ENCODE results near the gene ITIH5. TPM values are rescaled to one million over a fixed set of nuclear protein-coding genes. Genes with fewer than 3 reads are reported as not detected.

Gene ITIH5
- polyA plus RNA-seq, 1 donor from 2014 or later, result 0.28 TPM

DNA sequence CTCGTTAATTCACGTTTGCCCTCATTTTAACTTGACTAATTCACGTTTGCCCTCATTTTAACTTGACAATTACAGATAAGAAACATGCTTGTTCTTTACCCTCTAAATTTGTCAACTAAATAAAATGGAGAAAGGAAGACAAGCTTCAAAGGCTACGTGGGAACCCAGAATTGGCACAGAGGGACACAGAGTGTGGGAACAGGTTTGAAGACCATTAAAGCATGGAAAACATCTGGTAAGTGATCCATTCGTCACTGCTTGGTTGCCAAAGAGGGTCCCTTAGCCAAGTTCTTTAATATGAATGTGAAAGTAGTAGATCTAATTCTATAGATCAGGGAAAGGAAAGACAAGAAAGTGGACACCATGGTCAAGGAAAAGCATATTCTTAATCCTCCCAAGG is 57.2 kb downstream of the ITIH5 start:
- no peaks in the 10 kb centered on the region for H3K9me2 ChIP-seq (ENCODE audit: insufficient read depth, low read length)
- TF ChIP-seq, protein P1, sequence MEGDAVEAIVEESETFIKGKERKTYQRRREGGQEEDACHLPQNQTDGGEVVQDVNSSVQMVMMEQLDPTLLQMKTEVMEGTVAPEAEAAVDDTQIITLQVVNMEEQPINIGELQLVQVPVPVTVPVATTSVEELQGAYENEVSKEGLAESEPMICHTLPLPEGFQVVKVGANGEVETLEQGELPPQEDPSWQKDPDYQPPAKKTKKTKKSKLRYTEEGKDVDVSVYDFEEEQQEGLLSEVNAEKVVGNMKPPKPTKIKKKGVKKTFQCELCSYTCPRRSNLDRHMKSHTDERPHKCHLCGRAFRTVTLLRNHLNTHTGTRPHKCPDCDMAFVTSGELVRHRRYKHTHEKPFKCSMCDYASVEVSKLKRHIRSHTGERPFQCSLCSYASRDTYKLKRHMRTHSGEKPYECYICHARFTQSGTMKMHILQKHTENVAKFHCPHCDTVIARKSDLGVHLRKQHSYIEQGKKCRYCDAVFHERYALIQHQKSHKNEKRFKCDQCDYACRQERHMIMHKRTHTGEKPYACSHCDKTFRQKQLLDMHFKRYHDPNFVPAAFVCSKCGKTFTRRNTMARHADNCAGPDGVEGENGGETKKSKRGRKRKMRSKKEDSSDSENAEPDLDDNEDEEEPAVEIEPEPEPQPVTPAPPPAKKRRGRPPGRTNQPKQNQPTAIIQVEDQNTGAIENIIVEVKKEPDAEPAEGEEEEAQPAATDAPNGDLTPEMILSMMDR (IDR thresholded peaks at IDR 0.05; ENCODE audit: poor library complexity, severe bottlenecking), result no peak
- TF ChIP-seq POLR2AphosphoS5 (IDR thresholded peaks at IDR 0.05), result no peak
- no peak for TF ChIP-seq SMC3 (conservative IDR thresholded peaks at IDR 0.05; ENCODE audit: poor library complexity)
- no peak for TF ChIP-seq TAF1 (IDR thresholded peaks at IDR 0.05; ENCODE audit: low read depth)
- no peak for TF ChIP-seq MXI1 (conservative IDR thresholded peaks at IDR 0.05; ENCODE audit: poor library complexity, severe bottlenecking)
- no peak for TF ChIP-seq EZH2 (IDR thresholded peaks at IDR 0.05; ENCODE audit: borderline replicate concordance, insufficient read depth, low read length, poor library complexity, severe bottlenecking)
- TF ChIP-seq, protein P2, sequence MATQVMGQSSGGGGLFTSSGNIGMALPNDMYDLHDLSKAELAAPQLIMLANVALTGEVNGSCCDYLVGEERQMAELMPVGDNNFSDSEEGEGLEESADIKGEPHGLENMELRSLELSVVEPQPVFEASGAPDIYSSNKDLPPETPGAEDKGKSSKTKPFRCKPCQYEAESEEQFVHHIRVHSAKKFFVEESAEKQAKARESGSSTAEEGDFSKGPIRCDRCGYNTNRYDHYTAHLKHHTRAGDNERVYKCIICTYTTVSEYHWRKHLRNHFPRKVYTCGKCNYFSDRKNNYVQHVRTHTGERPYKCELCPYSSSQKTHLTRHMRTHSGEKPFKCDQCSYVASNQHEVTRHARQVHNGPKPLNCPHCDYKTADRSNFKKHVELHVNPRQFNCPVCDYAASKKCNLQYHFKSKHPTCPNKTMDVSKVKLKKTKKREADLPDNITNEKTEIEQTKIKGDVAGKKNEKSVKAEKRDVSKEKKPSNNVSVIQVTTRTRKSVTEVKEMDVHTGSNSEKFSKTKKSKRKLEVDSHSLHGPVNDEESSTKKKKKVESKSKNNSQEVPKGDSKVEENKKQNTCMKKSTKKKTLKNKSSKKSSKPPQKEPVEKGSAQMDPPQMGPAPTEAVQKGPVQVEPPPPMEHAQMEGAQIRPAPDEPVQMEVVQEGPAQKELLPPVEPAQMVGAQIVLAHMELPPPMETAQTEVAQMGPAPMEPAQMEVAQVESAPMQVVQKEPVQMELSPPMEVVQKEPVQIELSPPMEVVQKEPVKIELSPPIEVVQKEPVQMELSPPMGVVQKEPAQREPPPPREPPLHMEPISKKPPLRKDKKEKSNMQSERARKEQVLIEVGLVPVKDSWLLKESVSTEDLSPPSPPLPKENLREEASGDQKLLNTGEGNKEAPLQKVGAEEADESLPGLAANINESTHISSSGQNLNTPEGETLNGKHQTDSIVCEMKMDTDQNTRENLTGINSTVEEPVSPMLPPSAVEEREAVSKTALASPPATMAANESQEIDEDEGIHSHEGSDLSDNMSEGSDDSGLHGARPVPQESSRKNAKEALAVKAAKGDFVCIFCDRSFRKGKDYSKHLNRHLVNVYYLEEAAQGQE (IDR thresholded peaks at IDR 0.05; ENCODE audit: borderline replicate concordance), result no peak
- TF ChIP-seq RAD21 (conservative IDR thresholded peaks at IDR 0.05), result no peak
- TF ChIP-seq EP300 (conservative IDR thresholded peaks at IDR 0.05; ENCODE audit: poor library complexity, severe bottlenecking), result no peak
- no peaks in the 10 kb centered on the region for H3K36me3 ChIP-seq (ENCODE audit: insufficient read depth, low read length)
- H2AFZ ChIP-seq (ENCODE audit: low read depth, low read length), result no peak overlapping the region
- no peak overlapping the region for H3K4me3 ChIP-seq (ENCODE audit: low read length)
- H3K9ac ChIP-seq (ENCODE audit: low read length), result no peak overlapping the region
- H3K4me2 ChIP-seq (ENCODE audit: low read length), result no peak overlapping the region
- no peak overlapping the region for H3K27ac ChIP-seq (ENCODE audit: low read length)
- H3K27me3 ChIP-seq (ENCODE audit: insufficient read depth, low read depth, low read length), result no peaks in the 10 kb centered on the region
- H3K79me2 ChIP-seq (replicated peaks; ENCODE audit: insufficient read depth, low read length), result no peaks in the 10 kb centered on the region
- no peaks in the 10 kb centered on the region for H3K9me3 ChIP-seq (ENCODE audit: low read length)
- no peaks in the 10 kb centered on the region for H4K20me1 ChIP-seq (ENCODE audit: insufficient read depth)
- H3F3A ChIP-seq (ENCODE audit: insufficient read depth, low read length, poor library complexity, severe bottlenecking), result no peaks in the 10 kb centered on the region

DNA sequence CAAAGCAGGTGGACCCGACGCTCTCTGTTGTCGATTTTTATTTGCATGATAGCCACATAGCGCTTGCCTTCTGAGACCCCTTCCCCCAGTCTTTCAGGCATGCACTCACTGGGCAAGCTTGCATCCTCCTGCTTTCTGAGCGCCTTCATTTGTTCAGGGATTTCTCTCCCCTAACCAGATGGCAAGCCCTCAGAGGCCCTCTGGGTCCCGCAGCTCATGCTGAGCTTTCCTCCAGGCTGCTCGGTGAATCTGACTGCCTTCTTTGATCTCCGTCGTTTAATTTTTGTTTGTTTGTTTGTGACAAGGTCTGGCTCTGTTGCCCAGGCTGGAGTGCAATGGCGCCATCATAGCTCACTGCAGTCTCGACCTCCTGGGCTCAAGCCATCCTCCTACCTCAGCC is 58.8 kb downstream of the ITIH5 start:
- no peaks in the 10 kb centered on the region for H3K79me2 ChIP-seq (replicated peaks; ENCODE audit: insufficient read depth, low read length)
- H4K20me1 ChIP-seq (ENCODE audit: insufficient read depth), result no peaks in the 10 kb centered on the region
- H3K9ac ChIP-seq (ENCODE audit: low read length), result no peak overlapping the region
- H3K9me3 ChIP-seq (ENCODE audit: low read length), result no peaks in the 10 kb centered on the region
- no peaks in the 10 kb centered on the region for H3K36me3 ChIP-seq (ENCODE audit: insufficient read depth, low read length)
- TF ChIP-seq POLR2AphosphoS5 (IDR thresholded peaks at IDR 0.05), result no peak
- no peak overlapping the region for H2AFZ ChIP-seq (ENCODE audit: low read depth, low read length)
- H3K27ac ChIP-seq (ENCODE audit: low read length), result no peak overlapping the region
- H3K27me3 ChIP-seq (ENCODE audit: insufficient read depth, low read depth, low read length), result no peaks in the 10 kb centered on the region
- H3F3A ChIP-seq (ENCODE audit: insufficient read depth, low read length, poor library complexity, severe bottlenecking), result no peaks in the 10 kb centered on the region
- no peak overlapping the region for H3K4me2 ChIP-seq (ENCODE audit: low read length)
- no peak overlapping the region for H3K4me3 ChIP-seq (ENCODE audit: low read length)
- H3K9me2 ChIP-seq (ENCODE audit: insufficient read depth, low read length), result no peaks in the 10 kb centered on the region

DNA sequence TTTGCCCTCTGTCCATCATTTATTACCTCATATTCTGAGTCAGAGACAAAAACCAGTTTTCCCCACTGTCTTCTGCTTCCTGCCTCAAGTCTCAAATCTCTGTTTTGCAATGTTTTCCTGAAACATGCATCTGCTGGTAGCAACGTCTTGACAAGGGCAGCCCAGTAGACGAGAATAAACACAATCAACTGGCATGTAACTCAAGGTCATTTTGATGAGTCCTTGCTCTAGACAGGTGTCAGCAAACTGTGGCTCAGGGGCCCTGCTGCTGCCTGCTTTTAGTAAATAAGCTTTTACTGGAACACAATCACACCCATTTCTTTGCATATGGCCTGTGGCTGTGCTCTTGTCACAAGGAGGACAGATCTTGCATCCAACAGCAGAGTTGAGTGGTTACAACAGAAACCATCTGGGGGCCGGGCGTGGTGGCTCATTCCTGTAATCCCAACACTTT is 59.8 kb downstream of the ITIH5 start:
- no peaks in the 10 kb centered on the region for H3K9me3 ChIP-seq (ENCODE audit: low read length)
- H3K79me2 ChIP-seq (replicated peaks; ENCODE audit: insufficient read depth, low read length), result no peaks in the 10 kb centered on the region
- H3K9ac ChIP-seq (ENCODE audit: low read length), result no peak overlapping the region
- no peaks in the 10 kb centered on the region for H3K36me3 ChIP-seq (ENCODE audit: insufficient read depth, low read length)
- H4K20me1 ChIP-seq (ENCODE audit: insufficient read depth), result no peaks in the 10 kb centered on the region
- no peaks in the 10 kb centered on the region for H3K9me2 ChIP-seq (ENCODE audit: insufficient read depth, low read length)
- H3K4me2 ChIP-seq (ENCODE audit: low read length), result no peak overlapping the region
- H3K4me3 ChIP-seq (ENCODE audit: low read length), result no peak overlapping the region
- no peak overlapping the region for H3K27ac ChIP-seq (ENCODE audit: low read length)
- no peak for TF ChIP-seq MXI1 (conservative IDR thresholded peaks at IDR 0.05; ENCODE audit: poor library complexity, severe bottlenecking)
- TF ChIP-seq, protein P2 (IDR thresholded peaks at IDR 0.05; ENCODE audit: borderline replicate concordance), result no peak
- no peaks in the 10 kb centered on the region for H3K27me3 ChIP-seq (ENCODE audit: insufficient read depth, low read depth, low read length)
- no peak overlapping the region for H2AFZ ChIP-seq (ENCODE audit: low read depth, low read length)
- no peaks in the 10 kb centered on the region for H3F3A ChIP-seq (ENCODE audit: insufficient read depth, low read length, poor library complexity, severe bottlenecking)
